ENCODE measurements around the gene TRMT2A. TPM values are rescaled to one million over a fixed set of nuclear protein-coding genes. Genes with fewer than 3 reads are reported as not detected.

Gene TRMT2A
- total RNA-seq, 2 experiments from 2014 or later, result 79.3 to 84.2 TPM

DNA sequence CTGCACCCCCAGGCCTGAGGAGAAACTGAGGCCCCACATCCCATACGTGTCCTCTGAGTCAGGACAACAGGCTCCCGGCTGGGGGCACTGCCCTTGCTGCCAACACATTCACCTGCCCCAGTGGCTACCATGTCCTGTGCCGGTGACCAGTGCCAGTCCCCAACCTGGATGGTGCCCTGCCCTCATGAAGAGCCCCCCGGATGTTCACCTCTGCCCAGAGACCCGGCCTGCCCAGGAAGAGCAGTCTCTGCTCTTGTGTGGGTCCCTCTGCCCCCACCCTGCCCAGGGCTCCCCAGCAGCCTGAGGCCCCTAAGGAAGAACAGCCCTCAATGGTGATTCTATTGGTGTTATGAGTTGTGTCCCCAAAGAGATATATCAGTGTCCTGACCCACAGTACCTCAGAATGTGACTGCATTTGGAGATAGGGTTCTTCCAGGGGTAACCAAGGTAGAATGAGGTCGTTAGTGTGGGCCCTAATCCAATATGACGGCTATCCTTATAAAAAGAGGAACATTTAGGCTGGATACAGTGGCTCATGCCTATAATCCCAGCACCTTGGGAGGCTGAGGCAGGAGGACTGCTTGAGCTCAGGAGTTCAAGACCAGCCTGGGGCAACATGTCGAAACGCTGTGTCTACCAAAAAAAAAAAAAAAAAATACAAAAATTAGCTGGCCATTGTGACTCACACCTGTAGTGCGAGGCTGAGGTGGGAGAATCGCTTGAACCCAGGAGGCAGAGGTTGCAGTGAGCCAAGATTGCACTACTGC lies 50.2 kb downstream of the TRMT2A start:
- CTCF ChIA-PET, result no interaction called here
- Mint-ChIP-seq H3K4me3 (no peak overlapping the region), H3K27ac (no peak overlapping the region)

GRCh38 chr22:20065896-20066616 lies 51.0 kb downstream of the TRMT2A start:
- ATAC-seq (ENCODE audit: poor library complexity) (no peak), DNase-seq (no peak)
- Mint-ChIP-seq H3K27me3 (no peaks in the 10 kb centered on the region), H3K4me3 (no peak overlapping the region), H3K27ac (no peak overlapping the region), H3K9me3 (no peaks in the 10 kb centered on the region), H3K4me1 (ENCODE audit: low read depth) (no peaks in the 10 kb centered on the region), H3K36me3 (ENCODE audit: low read depth) (peaks cover 20% of the 10 kb centered on the region)
- TF ChIP-seq, protein P1, sequence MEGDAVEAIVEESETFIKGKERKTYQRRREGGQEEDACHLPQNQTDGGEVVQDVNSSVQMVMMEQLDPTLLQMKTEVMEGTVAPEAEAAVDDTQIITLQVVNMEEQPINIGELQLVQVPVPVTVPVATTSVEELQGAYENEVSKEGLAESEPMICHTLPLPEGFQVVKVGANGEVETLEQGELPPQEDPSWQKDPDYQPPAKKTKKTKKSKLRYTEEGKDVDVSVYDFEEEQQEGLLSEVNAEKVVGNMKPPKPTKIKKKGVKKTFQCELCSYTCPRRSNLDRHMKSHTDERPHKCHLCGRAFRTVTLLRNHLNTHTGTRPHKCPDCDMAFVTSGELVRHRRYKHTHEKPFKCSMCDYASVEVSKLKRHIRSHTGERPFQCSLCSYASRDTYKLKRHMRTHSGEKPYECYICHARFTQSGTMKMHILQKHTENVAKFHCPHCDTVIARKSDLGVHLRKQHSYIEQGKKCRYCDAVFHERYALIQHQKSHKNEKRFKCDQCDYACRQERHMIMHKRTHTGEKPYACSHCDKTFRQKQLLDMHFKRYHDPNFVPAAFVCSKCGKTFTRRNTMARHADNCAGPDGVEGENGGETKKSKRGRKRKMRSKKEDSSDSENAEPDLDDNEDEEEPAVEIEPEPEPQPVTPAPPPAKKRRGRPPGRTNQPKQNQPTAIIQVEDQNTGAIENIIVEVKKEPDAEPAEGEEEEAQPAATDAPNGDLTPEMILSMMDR (IDR thresholded peaks at IDR 0.05), result no peak
- H3K36me3 ChIP-seq (ENCODE audit: insufficient read depth, low read length), result peaks cover 31% of the 10 kb centered on the region
- no peak overlapping the region for H3K4me3 ChIP-seq (ENCODE audit: low read length)
- intact Hi-C loops (cut with DNase I, micrococcal nuclease), result no loop called here
- POLR2A ChIA-PET, result no interaction called here
- no peaks in the 10 kb centered on the region for H3K27me3 ChIP-seq (ENCODE audit: control insufficient read depth in 1 of 2, insufficient read depth in 2 of 2, low read length in 2 of 2)
- no peaks in the 10 kb centered on the region for H3K4me1 ChIP-seq (ENCODE audit: insufficient read depth, low read length)
- CTCF ChIA-PET, result no interaction called here
- H3K9me3 ChIP-seq (ENCODE audit: control insufficient read depth in 1 of 2, insufficient read depth in 1 of 2, low read length in 2 of 2), result no peaks in the 10 kb centered on the region
- no peak overlapping the region for H3K27ac ChIP-seq (ENCODE audit: low read depth in 1 of 2, low read length in 2 of 2)

More for the DNA sequence above, 50.2 kb downstream of the TRMT2A start:
- Mint-ChIP-seq H3K4me1 (ENCODE audit: low read depth) (no peaks in the 10 kb centered on the region), H3K27me3 (no peaks in the 10 kb centered on the region), H3K36me3 (ENCODE audit: low read depth) (peaks cover 19% of the 10 kb centered on the region), H3K9me3 (no peaks in the 10 kb centered on the region)
- Histone ChIP-seq H3K36me3 (ENCODE audit: insufficient read depth, low read length) (peaks cover 25% of the 10 kb centered on the region), H3K27me3 (ENCODE audit: control insufficient read depth in 1 of 2, insufficient read depth in 2 of 2, low read length in 2 of 2) (no peaks in the 10 kb centered on the region), H3K4me1 (ENCODE audit: insufficient read depth, low read length) (no peaks in the 10 kb centered on the region), H3K9me3 (ENCODE audit: control insufficient read depth in 1 of 2, insufficient read depth in 1 of 2, low read length in 2 of 2) (no peaks in the 10 kb centered on the region), H3K27ac (ENCODE audit: low read depth in 1 of 2, low read length in 2 of 2) (no peak overlapping the region), H3K4me3 (ENCODE audit: low read length) (no peak overlapping the region)
- POLR2A ChIA-PET, result no interaction called here
- TF ChIP-seq, protein P1 (IDR thresholded peaks at IDR 0.05), result no peak
- no peak for DNase-seq
- intact Hi-C loops (cut with DNase I, micrococcal nuclease), result no loop called here
- ATAC-seq (ENCODE audit: poor library complexity), result no peak

GRCh38 chr22:20064545-20065262 lies 52.3 kb downstream of the TRMT2A start:
- Mint-ChIP-seq H3K4me1 (ENCODE audit: low read depth) (no peaks in the 10 kb centered on the region), H3K27ac (no peak overlapping the region), H3K4me3 (no peak overlapping the region), H3K27me3 (no peaks in the 10 kb centered on the region), H3K9me3 (no peaks in the 10 kb centered on the region), H3K36me3 (ENCODE audit: low read depth) (peaks cover 28% of the 10 kb centered on the region)
- intact Hi-C loops (cut with DNase I, micrococcal nuclease), result no loop called here
- ChIA-PET POLR2A (no interaction called here), CTCF (no interaction called here)
- H3K9me3 ChIP-seq (ENCODE audit: control insufficient read depth in 1 of 2, insufficient read depth in 1 of 2, low read length in 2 of 2), result no peaks in the 10 kb centered on the region
- ATAC-seq (ENCODE audit: poor library complexity) (no peak), DNase-seq (no peak)
- no peaks in the 10 kb centered on the region for H3K4me1 ChIP-seq (ENCODE audit: insufficient read depth, low read length)
- peaks cover 34% of the 10 kb centered on the region for H3K36me3 ChIP-seq (ENCODE audit: insufficient read depth, low read length)
- no peak overlapping the region for H3K27ac ChIP-seq (ENCODE audit: low read depth in 1 of 2, low read length in 2 of 2)
- TF ChIP-seq, protein P1 (IDR thresholded peaks at IDR 0.05), result no peak
- no peaks in the 10 kb centered on the region for H3K27me3 ChIP-seq (ENCODE audit: control insufficient read depth in 1 of 2, insufficient read depth in 2 of 2, low read length in 2 of 2)
- no peak overlapping the region for H3K4me3 ChIP-seq (ENCODE audit: low read length)

All from CD4-positive, alpha-beta T cell (primary cell).